NOMO-1 treated with DMSO at 0.1 percent for 48 hours (cell line): ENCODE measurements around the gene NMUR2.

Experiments
- DNase-seq: peaks from one replicate; lab custom pipeline; 2025; ENCODE audit not compliant: unreplicated experiment; lab: John Stamatoyannopoulos, UW

Gene NMUR2

GRCh38 chr5:152372875-152373274 lies 32.2 kb downstream of the NMUR2 start:
- DNase-seq: peak; percentile 35

- no peak for DNase-seq
Measured at GRCh38 chr5:152369298-152369697, 35.8 kb downstream of the NMUR2 start.

GRCh38 chr5:152367554-152367953 lies 37.5 kb downstream of the NMUR2 start:
- DNase-seq: no peak

- DNase-seq: no peak
Measured at GRCh38 chr5:152366716-152367115, 38.4 kb downstream of the NMUR2 start.

GRCh38 chr5:152364899-152365298 lies 40.2 kb downstream of the NMUR2 start:
- no peak for DNase-seq

GRCh38 chr5:152364172-152364571 lies 40.9 kb downstream of the NMUR2 start:
- no peak for DNase-seq

GRCh38 chr5:152358861-152359568 lies 46.1 kb downstream of the NMUR2 start:
- DNase-seq: no peak

- DNase-seq: no peak
Measured at GRCh38 chr5:152356506-152356905, 48.6 kb downstream of the NMUR2 start.

GRCh38 chr5:152355061-152355460 lies 50.0 kb downstream of the NMUR2 start:
- DNase-seq: no peak

- no peak for DNase-seq
Measured at GRCh38 chr5:152353001-152353400, 52.1 kb downstream of the NMUR2 start.

GRCh38 chr5:152349683-152350526 lies 55.2 kb downstream of the NMUR2 start:
- DNase-seq: peak; percentile 2
